HepG2 (cell line): ENCODE data around the gene JMJD7. TPM values are rescaled to one million over a fixed set of nuclear protein-coding genes. Genes with fewer than 3 reads are reported as not detected.

ENCODE experiments used
- HNF4A ChIP-seq: sonication (generic); formaldehyde crosslinking; IDR thresholded peaks from 2 replicates; pipeline ENCODE4 v1.4.0; 2020; ENCODE audit warnings: missing genetic modification reagents
- HNF4G ChIP-seq, 2 experiments: sonication (generic) in 1 of 2; formaldehyde crosslinking in 1 of 2; IDR thresholded peaks; 2 replicates each; pipeline versions ENCODE4 v1.4.0 to v1.6.1; 2011 to 2020; ENCODE audit warnings: borderline replicate concordance in 2 of 2, low read depth in 2 of 2, mild to moderate bottlenecking in 2 of 2, low read length in 1 of 2, missing genetic modification reagents in 1 of 2, moderate library complexity in 1 of 2
- MBD4 ChIP-seq: IDR thresholded peaks from 2 replicates; pipeline ENCODE4 v1.6.1; 2012; ENCODE audit warnings: low read length, inconsistent platforms, borderline replicate concordance
- RFX3 ChIP-seq: IDR thresholded peaks from 2 replicates; pipeline ENCODE4 v1.6.1; 2016; ENCODE audit warnings: missing biosample characterization, missing genetic modification reagents
- RXRA ChIP-seq: sonication (generic); formaldehyde crosslinking; IDR thresholded peaks from 2 replicates; pipeline ENCODE4 v1.5.1; 2020; ENCODE audit warnings: missing genetic modification reagents
- SAP130 ChIP-seq: IDR thresholded peaks from 2 replicates; pipeline ENCODE4 v1.6.1; 2016; ENCODE audit warnings: low read depth
- ZBTB7A ChIP-seq: sonication (generic); formaldehyde crosslinking; IDR thresholded peaks from 2 replicates; pipeline ENCODE4 v1.8.0; 2022; ENCODE audit warnings: mild to moderate bottlenecking, missing genetic modification reagents
- ZNF501 ChIP-seq: sonication (generic); formaldehyde crosslinking; IDR thresholded peaks from 2 replicates; pipeline ENCODE4 v1.5.1; 2020; ENCODE audit warnings: mild to moderate bottlenecking, moderate library complexity, missing genetic modification reagents
- ZSCAN29 ChIP-seq: sonication (generic); formaldehyde crosslinking; conservative IDR thresholded peaks from 2 replicates; pipeline ENCODE4 v1.4.0; 2020; ENCODE audit warnings: mild to moderate bottlenecking, missing genetic modification reagents
- polyA plus RNA-seq, 8 experiments: library from polyadenylated mRNA; depleted of rRNA in 3 of 8; stranded (reverse) in 7 of 8; unstranded in 1 of 8; fragments of >200 nt; fragmentation: Illumina TruSeq in 4 of 8; extraction: Trizol in 4 of 8; gene quantifications; 2 replicates each; pipeline versions ENCODE4 v1.2.1 to v1.2.3, GENCODE V29; 2011 to 2016; ENCODE audit warnings: low read depth in 4 of 8, missing spikeins in 1 of 8, mixed read lengths in 1 of 8; ENCODE audit not compliant: insufficient read depth in 1 of 8
- total RNA-seq, 5 experiments: library from RNA; depleted of rRNA; stranded (reverse); fragments of >200 nt; fragmentation: Illumina TruSeq; extraction: Trizol; gene quantifications; 2 replicates each; pipeline ENCODE4 v1.2.3, GENCODE V29; 2016; ENCODE audit warnings: low read depth in 1 of 5
- TF ChIP-seq, protein P1 (sequence below): sonication (generic); formaldehyde crosslinking; IDR thresholded peaks from 2 replicates; pipeline ENCODE4 v1.4.0; 2020; ENCODE audit warnings: missing genetic modification reagents
- TF ChIP-seq, protein P2 (sequence below): sonication (generic); formaldehyde crosslinking; IDR thresholded peaks from 2 replicates; pipeline ENCODE4 v1.4.0; 2020; ENCODE audit warnings: mild to moderate bottlenecking, low read depth, missing genetic modification reagents
- TF ChIP-seq, protein P3 (sequence below): sonication (generic); formaldehyde crosslinking; IDR thresholded peaks from 2 replicates; pipeline ENCODE4 v1.4.0; 2020; ENCODE audit warnings: missing genetic modification reagents, borderline replicate concordance
- TF ChIP-seq, protein P4 (sequence below): sonication (generic); formaldehyde crosslinking; IDR thresholded peaks from 2 replicates; pipeline ENCODE4 v1.4.0; 2020; ENCODE audit warnings: mild to moderate bottlenecking, low read depth, missing genetic modification reagents
- TF ChIP-seq, protein P5 (sequence below): sonication (generic); formaldehyde crosslinking; IDR thresholded peaks from 2 replicates; pipeline ENCODE4; 2020; ENCODE audit warnings: missing genetic modification reagents, mild to moderate bottlenecking, borderline replicate concordance

Gene JMJD7
- total and polyA plus RNA-seq, 2 of the 13 experiments (the other 11 are each of a cell fraction or from before 2014, with no cell fraction given), result 6.4 to 7.1 TPM

DNA sequence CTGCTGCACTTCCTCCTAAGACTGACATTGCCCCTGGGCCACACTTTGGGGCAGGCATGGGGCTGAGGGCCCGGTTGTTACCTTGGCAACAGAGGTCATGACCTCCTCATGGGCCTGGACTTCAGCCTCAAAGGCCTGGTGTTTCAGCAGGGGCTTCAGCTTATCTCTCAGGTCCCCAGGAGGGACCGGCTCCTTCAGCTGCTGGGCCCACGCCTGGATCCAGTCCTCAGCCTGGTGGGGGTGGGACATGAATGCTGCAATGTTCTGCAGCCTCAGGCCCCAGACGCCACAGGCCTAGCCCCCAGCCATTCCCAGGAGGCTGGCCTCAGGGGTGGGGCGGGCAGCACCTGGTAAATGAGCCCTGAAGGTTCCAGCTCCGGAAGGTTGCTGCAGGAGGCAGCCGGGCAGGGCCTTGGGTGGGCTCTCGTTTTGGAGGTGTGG lies 38.4 kb downstream of the JMJD7 start (continued):
- TF ChIP-seq HNF4G (IDR thresholded peaks at IDR 0.05; ENCODE audit: borderline replicate concordance, low read depth, low read length) (peak; percentile 45; the same call in 1 of the 2 replicates), HNF4G (CRISPR knock-in tag; IDR thresholded peaks at IDR 0.05; ENCODE audit: borderline replicate concordance, low read depth) (no peak), HNF4A (CRISPR knock-in tag) (peak; percentile 78), MBD4 (no peak), ZNF501 (CRISPR knock-in tag) (0 out of 2 replicates have a peak, but pooled peaks have one; percentile 24), SAP130 (CRISPR knock-in tag) (peak; percentile 28; the same call in 1 of the 2 replicates), RFX3 (peak; percentile 79), ZSCAN29 (peak; percentile 66; the same call in 1 of the 2 replicates), ZBTB7A (CRISPR knock-in tag) (0 out of 2 replicates have a peak, but pooled peaks have one; percentile 41), RXRA (peak; percentile 83)
- TF ChIP-seq, protein P1, sequence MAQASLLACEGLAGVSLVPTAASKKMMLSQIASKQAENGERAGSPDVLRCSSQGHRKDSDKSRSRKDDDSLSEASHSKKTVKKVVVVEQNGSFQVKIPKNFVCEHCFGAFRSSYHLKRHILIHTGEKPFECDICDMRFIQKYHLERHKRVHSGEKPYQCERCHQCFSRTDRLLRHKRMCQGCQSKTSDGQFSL, result no peak
- TF ChIP-seq, protein P2, sequence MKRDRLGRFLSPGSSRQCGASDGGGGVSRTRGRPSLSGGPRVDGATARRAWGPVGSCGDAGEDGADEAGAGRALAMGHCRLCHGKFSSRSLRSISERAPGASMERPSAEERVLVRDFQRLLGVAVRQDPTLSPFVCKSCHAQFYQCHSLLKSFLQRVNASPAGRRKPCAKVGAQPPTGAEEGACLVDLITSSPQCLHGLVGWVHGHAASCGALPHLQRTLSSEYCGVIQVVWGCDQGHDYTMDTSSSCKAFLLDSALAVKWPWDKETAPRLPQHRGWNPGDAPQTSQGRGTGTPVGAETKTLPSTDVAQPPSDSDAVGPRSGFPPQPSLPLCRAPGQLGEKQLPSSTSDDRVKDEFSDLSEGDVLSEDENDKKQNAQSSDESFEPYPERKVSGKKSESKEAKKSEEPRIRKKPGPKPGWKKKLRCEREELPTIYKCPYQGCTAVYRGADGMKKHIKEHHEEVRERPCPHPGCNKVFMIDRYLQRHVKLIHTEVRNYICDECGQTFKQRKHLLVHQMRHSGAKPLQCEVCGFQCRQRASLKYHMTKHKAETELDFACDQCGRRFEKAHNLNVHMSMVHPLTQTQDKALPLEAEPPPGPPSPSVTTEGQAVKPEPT (CRISPR knock-in tag), result 0 out of 2 replicates have a peak, but pooled peaks have one; percentile 30
- TF ChIP-seq, protein P3, sequence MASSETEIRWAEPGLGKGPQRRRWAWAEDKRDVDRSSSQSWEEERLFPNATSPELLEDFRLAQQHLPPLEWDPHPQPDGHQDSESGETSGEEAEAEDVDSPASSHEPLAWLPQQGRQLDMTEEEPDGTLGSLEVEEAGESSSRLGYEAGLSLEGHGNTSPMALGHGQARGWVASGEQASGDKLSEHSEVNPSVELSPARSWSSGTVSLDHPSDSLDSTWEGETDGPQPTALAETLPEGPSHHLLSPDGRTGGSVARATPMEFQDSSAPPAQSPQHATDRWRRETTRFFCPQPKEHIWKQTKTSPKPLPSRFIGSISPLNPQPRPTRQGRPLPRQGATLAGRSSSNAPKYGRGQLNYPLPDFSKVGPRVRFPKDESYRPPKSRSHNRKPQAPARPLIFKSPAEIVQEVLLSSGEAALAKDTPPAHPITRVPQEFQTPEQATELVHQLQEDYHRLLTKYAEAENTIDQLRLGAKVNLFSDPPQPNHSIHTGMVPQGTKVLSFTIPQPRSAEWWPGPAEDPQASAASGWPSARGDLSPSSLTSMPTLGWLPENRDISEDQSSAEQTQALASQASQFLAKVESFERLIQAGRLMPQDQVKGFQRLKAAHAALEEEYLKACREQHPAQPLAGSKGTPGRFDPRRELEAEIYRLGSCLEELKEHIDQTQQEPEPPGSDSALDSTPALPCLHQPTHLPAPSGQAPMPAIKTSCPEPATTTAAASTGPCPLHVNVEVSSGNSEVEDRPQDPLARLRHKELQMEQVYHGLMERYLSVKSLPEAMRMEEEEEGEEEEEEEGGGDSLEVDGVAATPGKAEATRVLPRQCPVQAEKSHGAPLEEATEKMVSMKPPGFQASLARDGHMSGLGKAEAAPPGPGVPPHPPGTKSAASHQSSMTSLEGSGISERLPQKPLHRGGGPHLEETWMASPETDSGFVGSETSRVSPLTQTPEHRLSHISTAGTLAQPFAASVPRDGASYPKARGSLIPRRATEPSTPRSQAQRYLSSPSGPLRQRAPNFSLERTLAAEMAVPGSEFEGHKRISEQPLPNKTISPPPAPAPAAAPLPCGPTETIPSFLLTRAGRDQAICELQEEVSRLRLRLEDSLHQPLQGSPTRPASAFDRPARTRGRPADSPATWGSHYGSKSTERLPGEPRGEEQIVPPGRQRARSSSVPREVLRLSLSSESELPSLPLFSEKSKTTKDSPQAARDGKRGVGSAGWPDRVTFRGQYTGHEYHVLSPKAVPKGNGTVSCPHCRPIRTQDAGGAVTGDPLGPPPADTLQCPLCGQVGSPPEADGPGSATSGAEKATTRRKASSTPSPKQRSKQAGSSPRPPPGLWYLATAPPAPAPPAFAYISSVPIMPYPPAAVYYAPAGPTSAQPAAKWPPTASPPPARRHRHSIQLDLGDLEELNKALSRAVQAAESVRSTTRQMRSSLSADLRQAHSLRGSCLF (CRISPR knock-in tag), result no peak
- TF ChIP-seq, protein P4, sequence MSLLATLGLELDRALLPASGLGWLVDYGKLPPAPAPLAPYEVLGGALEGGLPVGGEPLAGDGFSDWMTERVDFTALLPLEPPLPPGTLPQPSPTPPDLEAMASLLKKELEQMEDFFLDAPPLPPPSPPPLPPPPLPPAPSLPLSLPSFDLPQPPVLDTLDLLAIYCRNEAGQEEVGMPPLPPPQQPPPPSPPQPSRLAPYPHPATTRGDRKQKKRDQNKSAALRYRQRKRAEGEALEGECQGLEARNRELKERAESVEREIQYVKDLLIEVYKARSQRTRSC (CRISPR knock-in tag), result 0 out of 2 replicates have a peak, but pooled peaks have one; percentile 46
- TF ChIP-seq, protein P5, sequence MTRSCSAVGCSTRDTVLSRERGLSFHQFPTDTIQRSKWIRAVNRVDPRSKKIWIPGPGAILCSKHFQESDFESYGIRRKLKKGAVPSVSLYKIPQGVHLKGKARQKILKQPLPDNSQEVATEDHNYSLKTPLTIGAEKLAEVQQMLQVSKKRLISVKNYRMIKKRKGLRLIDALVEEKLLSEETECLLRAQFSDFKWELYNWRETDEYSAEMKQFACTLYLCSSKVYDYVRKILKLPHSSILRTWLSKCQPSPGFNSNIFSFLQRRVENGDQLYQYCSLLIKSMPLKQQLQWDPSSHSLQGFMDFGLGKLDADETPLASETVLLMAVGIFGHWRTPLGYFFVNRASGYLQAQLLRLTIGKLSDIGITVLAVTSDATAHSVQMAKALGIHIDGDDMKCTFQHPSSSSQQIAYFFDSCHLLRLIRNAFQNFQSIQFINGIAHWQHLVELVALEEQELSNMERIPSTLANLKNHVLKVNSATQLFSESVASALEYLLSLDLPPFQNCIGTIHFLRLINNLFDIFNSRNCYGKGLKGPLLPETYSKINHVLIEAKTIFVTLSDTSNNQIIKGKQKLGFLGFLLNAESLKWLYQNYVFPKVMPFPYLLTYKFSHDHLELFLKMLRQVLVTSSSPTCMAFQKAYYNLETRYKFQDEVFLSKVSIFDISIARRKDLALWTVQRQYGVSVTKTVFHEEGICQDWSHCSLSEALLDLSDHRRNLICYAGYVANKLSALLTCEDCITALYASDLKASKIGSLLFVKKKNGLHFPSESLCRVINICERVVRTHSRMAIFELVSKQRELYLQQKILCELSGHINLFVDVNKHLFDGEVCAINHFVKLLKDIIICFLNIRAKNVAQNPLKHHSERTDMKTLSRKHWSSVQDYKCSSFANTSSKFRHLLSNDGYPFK (CRISPR knock-in tag), result peak; percentile 27; the same call in 1 of the 2 replicates
- TF ChIP-seq, all 625 proteins: peak for 40
